GM12874 (cell line): ENCODE data around the gene NR0B2.

Experiments
- CTCF ChIP-seq: IDR thresholded peaks from 2 replicates; pipeline ENCODE4 v1.5.1; 2011; ENCODE audit warnings: low read depth, mild to moderate bottlenecking, control low read depth, low read length, moderate library complexity; ENCODE audit not compliant: insufficient read depth

NR0B2 gene

GRCh38 chr1:26953374-26953773, 39.6 kb upstream of the NR0B2 start:
- TF ChIP-seq CTCF = no peak

GRCh38 chr1:26951821-26952497, 38.2 kb upstream of the NR0B2 start:
- TF ChIP-seq CTCF = no peak

GRCh38 chr1:26951216-26951615, 37.4 kb upstream of the NR0B2 start:
- TF ChIP-seq CTCF = no peak

- no peak for TF ChIP-seq CTCF
Observed at GRCh38 chr1:26950602-26951001, 36.8 kb upstream of the NR0B2 start.

- no peak for TF ChIP-seq CTCF
Observed at GRCh38 chr1:26949926-26950319, 36.1 kb upstream of the NR0B2 start.

GRCh38 chr1:26949266-26949925, 35.6 kb upstream of the NR0B2 start:
- TF ChIP-seq CTCF = no peak

- no peak for TF ChIP-seq CTCF
Observed at GRCh38 chr1:26946270-26946669, 32.5 kb upstream of the NR0B2 start.
